Fibroblast of upper back skin (primary cell): Measurements from ENCODE around the gene GPRC5A.

Source experiments
- DNase-seq: peaks from one replicate; pipeline ENCODE4 v3.0.0-alpha.2; 2013

GPRC5A gene

DNA sequence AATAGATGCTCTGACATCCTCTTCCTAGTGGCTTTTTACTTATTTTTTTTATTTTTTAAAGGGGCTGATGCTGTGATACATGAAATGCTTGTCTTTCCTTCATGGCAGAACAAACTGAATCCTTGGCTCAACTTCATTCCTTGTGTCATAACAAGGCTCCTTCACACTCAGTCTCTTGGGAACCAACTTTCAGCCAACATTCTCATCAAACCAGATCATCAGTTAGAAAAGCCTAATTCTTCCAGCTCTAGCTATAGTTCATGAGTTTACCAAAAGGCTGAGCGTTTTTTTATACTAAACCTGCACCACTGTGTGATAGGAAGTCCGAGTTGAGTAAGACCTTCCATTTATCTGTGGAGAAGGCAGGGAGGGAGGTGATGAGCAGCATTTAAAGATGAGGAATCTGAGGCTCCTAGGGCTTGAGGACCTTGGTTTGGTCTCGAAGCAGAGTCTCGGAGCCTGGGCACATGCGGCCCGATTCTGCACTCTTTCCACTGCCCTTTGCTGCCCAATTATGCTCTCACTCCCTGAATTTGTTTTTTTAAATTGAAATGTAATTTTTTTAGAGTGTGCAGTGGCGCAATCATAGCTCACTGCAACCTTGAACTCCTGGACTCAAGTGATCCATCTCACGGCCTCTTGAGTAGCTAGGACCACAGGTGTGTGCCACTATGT, 52.4 kb downstream of the GPRC5A start:
- DNase-seq: peak; percentile 52

DNA sequence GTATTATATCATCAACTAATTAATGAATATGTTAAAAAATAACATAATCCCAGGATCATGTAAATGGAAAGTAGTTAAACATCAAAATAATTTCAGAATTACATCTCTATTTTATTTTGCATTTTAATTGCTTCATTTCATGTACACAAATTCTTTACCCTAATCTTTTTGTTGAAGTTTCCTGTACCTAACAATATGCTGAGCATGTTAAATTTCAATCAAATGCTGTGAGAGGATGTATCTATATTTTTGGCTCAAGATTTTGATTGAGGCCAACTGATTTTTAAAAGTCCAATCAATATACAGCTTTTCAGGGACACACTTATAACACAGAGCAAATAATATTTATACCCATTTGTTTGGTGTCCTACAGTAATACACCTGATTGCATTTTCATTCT, 54.2 kb downstream of the GPRC5A start:
- DNase-seq: no peak

DNA sequence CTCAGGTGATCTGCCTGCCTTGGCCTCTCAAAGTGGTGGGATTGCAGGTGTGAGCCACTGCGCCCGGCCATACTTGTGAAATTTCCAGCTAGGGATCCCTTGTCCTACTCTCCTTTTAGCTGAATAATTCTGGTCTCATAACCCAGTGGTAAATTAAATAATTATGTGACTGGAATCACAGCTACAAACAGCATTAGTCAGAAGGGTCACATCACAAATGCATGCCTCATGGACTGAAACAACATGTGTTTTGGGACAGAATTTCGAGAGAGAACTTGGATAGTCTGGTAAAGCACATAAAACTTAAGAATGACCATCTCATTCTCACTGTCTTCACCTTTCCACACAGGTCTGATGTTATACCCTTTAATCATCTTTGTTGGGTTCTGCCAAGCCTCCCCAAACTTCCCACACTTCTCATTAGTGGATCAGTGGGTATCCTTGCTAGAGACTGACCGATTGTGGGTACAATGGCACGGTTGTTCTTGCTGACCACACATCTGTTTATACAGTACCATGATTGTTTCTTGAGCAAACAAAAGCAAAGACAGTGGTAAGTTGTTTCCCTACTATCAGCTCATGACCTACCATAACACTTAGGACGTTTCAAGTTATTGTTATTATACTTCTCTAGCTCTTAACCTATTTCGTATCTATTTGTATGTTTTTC, 55.5 kb downstream of the GPRC5A start:
- DNase-seq: no peak

DNA sequence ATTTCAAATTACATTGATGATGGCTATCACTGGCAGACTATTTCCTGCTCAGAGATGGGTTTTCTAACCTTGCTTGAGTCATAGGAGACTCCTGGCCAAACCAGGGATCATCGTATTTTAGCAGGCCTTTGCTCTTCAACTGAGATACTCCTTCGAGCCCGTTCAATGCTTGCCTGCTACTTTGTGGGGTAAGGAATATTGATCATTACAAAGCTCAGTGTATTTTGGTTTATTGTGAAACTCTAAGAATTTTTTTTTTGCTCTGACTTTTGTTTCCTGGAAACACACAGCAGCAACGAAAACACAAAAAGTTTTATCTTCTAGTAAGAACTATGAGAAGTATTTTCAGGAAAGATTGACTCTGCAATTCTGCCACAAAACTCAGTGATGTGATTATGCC, 56.5 kb downstream of the GPRC5A start:
- DNase-seq: no peak

DNA sequence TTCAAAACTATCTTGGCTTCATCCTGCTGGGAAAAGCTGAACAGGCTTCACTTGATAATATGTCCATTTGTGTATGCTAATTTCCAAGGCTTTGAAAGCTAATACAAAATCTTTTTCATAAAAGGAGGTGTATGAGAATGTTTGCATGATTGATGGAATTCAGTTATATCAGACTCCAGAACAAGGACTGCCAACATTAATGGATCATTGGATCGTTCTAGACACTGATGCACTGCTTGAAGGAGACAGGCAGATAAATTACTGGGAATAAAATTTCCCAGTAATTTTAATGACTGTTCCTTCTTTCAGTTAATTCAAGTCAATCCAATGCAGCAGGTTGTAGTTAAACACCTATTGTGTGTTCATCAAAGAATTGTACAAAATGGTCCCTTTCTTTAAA, 60.1 kb downstream of the GPRC5A start:
- DNase-seq: no peak

DNA sequence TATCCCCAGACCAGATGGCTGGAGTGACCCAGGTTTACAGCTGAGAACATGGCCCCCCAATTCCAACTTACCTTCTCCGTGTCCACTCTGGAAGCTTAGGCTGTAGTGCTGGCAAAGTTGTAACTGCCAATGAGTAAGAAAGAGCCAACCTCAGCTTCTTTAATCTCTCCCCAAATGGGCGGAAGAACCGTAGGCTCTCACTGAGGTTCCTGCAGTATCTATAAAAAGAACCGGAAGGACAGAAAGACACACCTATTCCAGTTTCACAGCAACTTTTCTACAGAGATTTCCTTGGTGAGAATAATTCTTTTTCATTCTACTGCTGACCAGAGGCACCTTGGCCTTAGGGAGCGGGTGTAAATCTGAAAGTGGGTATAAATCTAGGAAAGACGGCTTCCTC, 60.7 kb downstream of the GPRC5A start, which contains the start of gene GPRC5D:
GPRC5D (minus strand) TSS at position 135 of the 400 bp plus-strand sequence. CDS start 1,786 bp downstream, outside the sequence.
- no peak for DNase-seq

DNA sequence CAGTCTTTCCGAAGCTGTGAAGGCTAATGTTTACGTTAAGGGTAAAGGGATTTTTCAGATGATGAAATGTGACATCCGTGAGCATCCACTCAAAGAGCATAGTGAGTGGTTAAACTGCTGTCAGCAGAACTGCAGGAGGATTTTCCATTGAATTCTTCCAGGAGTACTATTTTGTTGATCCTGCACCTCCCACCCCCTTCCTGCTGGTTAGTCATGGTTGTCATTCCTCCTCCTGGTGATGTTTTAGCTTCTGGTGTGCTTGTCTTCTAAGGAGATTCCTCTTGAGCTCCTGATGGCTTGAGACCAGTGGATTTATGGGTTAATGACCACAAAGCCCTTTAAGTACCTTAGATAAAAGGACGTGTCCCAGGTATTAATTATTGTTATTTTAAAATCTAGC, 63.0 kb downstream of the GPRC5A start:
- peak; percentile 35 for DNase-seq

DNA sequence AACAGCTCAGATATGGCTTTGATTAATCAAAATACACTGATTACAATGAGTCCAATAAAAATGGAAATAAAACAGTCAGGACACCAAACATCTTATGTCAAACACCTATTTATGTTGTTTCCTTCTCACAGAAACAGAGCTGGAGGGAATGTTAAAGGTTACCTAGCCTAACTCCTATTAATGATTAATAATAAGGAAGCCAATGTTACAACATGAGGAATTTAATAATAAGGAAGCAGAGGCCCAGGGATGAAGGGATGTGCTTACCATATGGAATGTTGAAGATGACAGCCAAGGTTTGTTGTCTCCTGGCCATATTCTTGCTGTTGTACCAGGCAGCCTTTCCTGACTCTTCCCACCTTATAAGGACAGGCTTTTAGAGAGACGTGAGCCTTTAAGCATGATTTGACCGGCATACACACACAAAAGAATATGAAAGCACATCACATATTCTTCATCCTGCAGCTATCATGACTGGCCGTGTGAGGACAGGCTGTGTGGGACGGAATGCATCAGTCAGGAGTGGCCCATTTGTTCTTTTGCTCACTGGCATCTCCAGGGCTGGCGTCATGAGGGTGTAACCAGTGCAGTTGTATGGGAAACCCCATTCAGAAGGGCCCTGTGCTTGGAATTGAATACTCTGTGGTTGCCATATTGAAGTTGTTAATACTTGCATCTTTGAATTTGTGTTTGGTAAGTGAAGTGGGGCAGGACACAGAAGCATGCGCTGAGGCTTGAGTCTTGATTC, 63.7 kb downstream of the GPRC5A start:
- no peak for DNase-seq

DNA sequence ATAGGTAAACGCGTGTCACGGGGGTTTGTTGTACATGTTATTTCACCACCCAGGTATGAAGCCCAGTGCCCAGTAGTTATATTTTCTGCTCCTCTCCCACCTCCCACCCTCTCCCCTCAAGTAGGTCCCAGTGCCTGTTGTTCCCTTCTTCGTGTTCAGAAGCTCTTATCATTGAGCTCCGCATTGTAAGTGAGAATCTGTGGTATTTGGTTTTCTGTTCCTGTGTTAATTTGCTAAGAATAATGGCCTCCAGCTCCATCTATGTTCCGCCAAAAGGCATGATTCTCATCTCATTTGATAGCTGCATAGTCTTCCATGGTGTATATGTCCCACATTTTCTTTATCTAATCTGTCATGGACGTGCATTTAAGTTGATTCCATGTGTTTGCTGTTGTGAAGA, 67.5 kb downstream of the GPRC5A start:
- DNase-seq: no peak

DNA sequence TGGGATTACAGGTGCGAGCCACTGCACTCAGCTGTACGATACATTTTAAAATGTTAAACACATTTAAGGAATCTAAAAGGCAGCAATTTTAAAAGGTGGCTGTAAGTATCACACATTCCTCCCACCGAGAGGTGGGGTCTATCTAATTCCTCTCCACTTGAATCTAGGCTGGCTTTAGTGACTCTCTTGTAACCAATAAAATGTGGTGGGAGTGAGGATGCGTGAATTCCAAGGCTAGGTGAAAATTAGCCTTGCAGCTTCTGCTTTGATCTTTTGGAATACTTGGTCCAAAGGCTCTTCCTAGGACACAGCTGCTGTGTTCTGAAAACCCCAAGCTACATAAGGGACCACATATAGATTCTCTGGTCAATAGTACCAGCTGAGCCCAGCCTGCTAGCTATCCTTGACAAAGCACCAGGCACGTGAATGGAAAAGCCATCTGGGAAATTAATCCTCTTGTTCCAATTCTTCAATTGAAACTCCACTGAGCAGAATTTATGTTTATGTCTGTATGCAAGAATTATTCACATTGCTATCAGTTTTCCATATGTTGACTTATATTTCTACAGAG, 69.4 kb downstream of the GPRC5A start:
- no peak for DNase-seq

DNA sequence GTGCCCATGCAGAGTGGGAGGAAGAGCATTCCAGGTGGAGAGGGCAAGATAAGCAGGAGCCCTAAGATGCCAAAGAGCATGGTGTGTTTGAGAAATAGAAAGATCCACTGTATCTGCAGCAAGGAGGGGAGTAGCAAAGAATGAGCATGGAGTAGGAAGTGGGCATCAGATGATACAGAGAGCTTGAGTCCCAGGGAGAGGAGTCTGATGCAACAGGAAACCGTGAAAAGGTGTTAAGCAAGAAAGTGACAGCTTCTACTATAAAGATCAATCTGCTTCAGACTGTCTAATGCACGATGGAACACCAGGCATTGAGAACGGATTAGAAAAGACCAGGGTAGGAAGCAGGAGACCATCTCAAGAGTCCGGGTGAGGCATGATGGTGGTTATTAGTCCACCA, 72.9 kb downstream of the GPRC5A start:
- no peak for DNase-seq

DNA sequence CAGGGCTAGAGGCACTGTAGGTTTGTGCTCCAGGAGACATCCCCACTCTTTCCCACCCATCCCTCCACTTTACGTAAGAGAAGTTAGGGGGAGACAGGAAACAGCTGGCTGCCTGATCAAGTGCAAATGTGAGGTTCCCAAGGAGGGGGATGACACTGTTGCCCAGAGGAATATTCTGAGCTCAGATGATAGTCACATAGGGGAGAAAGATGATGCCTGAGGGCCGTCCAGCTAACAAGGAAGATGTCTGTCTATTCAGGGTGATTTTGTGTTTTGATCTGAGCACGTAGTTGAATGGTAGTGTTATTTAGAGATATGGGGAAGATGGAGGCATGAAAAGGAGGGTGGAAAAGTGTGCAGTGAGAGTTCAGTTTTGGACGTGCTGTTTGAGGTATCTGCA, 74.5 kb downstream of the GPRC5A start:
- DNase-seq: no peak
